Measurements from ENCODE around the gene TBC1D5.
"Not testable (repeated sequence)": the region's sequence is repeated elsewhere in the genome, so short reads cannot be mapped to it uniquely, and the experiment has no call there.

TBC1D5 gene

DNA sequence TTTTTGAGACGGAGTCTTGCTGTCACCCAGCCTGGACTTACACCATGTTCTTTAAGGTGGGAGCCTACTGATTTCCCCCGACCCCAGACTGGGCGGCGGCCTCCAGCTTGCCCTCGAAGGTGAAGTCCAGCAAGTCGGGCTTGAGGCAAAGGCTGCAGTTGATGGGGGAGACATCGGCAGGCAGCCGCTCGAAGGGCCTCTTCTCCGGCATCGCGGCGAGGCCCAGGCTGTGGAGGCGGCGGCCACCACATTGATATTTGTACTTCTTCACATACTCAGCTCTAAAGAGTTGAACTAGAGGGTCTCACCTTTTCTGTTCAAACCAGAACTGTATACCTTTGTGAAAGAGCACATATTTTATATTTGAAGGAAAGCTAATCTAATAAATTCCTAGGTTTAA lies 36.4 kb downstream of the TBC1D5 start:
- not testable (repeated sequence) for DNase-seq

DNA sequence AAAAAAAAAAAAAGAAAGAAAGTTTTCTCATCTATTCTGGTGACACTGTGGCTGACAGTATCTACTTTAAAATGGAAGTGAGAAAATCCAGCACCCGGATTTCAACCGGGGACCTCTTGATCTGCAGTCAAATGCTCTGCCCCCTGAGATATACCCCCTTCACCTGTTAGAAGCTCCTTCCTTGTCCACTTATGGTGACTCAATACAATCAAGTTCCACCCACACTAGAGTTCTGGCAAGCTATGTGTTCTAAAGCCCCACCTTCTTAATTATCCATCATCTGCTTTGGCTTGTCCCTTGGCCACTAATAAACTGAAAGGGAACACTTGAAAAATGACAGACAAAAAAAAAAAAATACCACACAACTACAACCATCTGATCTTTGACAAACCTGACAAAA lies 42.6 kb downstream of the TBC1D5 start:
- DNase-seq = not testable (repeated sequence)

DNA sequence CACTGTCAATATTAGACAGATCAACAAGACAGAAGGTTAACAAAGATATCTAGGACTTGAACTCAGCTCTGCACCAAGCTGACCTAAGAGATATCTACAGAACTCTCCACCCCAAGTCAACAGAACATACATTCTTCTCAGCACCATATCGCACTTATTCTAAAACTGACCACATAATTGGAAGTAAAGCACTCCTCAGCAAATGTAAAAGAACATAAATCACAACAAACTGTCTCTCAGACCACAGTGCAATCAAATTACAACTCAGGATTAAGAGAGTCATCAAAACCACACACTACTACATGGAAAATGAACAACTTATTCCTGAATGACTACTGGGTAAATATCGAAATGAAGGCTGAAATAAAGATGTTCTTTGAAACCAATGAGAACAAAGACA lies 46.8 kb downstream of the TBC1D5 start:
- not testable (repeated sequence) for DNase-seq

DNA sequence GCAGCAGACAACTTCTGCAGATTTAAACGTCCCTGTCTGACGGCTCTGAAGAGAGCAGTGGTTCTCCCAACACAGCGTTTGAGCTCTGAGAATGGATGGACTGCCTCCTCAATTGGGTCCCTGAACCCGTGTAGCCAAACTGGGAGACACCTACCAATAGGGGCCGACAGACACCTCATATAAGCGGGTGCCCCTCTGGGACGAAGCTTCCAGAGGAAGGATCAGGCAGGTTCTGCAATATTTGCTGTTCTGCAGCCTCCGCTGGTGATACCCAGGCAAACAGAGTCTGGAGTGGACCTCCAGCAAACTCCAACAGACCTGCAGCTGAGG lies 48.8 kb downstream of the TBC1D5 start:
- not testable (repeated sequence) for DNase-seq

DNA sequence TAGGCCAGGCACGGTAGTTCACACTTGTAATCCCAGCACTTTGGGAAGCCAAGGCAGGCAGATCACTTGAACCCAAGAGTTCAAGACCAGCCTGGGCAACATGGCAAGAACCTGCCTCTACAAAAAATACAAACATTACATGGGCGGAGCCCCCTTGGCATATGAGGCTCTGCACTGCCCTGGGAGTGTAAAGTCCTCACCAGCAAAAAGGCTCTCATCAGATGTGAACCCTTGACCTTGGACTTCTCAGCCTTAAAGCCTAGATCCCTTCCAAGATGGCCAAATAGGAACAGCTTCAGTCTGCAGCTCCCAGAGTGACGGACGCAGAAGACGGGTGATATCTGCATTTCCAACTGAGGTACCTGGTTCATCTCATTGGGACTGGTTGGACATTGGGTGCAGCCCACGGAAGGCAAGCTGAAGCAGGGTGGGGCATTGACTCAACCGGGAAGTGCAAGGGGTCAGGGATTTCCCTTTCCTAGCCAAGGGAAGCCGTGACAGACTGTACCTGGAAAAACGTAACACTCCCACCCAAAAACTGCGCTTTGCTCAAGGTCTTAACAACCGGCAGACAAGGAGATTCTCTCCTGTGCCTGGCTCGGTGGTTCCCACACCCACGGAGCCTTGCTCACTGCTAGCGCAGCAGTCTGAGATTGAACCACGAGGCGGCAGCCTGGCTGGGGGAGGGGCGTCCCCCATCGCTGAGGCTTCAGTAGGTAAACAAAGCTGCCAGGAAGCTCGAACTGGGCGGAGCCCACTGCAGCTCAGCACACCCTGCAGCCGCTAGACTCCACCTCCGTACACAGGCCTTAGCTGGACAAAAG lies 49.4 kb downstream of the TBC1D5 start:
- DNase-seq = not testable (repeated sequence)

DNA sequence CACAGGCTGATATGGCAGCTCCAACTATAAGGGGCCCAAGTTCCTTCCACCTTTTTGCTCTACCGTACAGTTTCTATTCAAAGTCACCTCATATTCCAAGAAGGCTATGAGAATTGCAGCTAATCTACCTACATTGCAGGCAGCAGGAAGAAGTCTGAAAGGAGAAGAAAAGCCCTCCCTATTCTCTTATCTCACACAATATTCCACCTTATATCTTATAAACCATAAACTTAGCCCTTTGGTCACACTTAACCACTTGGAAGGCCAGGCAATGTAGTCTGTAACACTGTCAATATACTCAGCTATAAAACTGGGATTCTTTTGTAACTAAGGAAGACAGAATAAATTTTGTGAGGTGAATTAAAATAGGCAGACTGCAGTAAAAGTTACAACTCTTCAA lies 54.9 kb downstream of the TBC1D5 start:
- DNase-seq = no peak

DNA sequence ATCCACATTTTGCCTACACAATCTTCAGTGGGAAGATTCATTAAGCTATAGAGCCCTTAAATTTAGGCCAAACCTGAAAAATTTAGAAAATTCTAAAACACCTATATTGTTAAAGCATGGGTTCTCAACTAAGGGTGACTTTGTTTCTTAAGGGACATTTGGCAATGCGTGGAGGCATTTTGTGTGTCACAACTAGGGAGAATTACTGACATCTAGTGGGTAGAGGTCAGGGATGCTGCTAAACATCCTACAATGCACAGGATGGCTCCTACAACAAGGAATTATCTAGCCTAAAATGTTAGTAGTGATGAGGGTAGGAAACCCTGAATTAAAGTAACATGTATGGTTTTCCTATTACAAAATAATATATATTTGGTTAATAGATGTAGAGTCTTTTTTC lies 55.8 kb downstream of the TBC1D5 start:
- no peak for DNase-seq

DNA sequence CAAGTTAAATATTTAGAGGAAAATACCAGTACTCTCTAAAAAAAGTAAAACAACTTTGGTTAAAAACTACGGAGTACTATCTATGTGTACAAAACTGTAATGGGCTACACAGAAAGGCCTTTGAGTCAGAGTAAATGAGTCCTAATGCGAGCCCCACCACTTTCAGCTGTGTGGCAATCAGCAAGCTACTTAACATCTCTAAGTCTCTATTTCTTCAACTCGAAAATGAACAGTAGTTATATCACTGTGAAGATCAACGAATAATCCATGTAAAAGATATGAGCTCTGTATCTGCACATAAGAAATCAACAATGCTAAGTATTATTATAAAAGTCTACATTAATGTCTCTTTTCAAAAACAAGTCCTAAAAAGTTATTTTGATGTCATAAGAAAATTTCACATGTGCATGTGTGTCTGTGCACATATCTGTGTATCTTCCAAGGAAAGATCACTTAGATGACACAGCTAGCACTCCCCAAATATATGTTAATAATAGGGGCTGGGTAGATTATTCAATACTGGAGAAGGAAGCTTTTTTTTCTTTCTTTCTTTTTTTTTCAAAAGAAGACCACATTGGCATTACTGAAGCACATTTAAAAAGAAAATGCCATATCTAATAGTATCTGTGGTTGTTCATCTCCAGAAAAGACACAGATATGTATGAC lies 58.8 kb downstream of the TBC1D5 start:
- no peak for DNase-seq

DNA sequence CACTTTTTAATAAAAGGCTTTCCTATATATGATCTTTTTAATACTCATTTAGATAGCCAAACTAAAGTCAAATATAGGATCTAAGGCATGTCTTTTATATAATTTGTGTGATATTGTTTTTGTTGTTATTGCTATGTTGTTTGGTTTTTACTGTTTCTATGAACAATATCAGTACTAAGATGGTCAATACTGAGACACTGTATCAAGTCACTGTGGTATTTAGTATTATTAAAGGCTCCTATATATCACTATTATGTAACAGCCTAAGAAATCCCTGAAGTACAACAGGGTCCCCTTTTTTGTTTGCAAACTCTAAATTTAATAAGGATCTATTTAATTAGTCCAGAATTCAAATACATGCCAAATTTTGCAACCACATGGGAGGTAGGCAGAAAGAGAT lies 61.9 kb downstream of the TBC1D5 start:
- DNase-seq = no peak

DNA sequence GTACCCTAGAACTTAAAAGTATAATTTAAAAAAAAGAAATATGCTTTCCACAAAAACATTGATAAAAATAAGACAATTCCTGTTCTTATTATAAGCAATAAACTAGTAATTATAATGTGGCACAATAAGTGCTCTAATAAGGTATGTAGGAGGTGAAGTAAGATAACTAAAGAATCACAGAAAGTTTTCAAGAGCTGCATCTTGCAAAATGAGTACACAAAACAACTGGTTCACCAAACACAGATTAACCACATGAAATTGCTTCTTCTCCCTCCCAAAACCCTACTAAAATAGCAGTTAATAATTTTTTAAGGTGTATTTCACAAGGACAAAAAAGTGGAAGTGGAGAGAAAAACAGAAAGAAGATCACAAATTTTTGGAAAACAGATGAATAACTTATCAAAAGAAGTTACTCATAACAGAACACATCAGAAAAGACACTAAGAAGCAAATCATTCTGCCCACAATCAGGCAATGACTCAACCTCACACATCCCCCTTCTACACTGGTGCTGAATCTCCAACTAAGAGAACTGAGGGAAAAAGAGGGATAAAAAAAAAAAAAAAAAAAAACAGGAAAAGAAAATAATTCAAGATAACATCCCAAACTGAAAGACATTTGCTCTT lies 64.2 kb downstream of the TBC1D5 start:
- DNase-seq = no peak

DNA sequence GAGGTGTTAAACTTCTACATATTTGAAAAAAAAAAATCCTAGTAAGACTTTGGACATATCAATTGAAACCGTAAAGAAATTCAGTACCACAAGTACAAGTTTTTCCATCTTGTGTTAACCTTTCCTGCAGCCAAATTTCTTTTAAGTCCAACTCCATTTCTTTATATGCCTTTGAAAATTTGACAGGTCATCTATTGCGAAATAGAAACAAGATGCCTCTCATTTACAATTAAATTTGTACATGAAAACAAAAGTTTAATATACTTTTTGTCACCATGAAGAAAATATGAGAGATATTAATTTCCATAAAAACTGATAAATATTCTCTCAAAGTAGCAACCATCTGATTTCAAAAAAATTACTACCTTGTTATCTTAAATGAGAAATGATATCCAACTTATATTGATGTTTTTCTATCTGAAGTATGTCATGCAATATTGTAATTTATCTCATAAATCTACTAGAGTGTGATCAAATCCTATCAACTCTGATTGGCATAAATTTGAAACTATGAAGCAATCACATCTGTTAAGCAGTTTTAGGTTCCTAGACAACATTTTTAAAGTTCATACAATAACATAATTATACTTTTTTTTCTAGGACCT lies 68.2 kb downstream of the TBC1D5 start:
- DNase-seq = no peak

DNA sequence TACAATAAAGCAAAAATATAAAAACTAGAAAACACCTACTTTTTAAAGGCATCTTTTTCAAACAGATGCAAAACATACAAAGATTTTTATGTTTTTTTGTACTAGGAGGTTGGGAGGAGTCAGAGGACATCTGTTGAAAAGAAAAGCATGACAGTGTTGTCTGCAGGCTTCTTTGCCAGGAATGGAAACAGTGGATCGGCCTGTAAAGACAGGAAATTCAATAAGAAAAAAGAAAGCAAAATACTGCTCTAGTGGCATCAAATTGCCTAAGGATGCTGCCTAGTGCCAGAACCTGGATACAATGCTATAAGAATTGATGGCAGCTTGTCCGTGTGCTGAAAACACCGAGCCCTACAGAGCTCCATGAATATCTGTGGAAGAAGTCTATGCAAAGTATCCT lies 69.9 kb downstream of the TBC1D5 start:
- DNase-seq = no peak

DNA sequence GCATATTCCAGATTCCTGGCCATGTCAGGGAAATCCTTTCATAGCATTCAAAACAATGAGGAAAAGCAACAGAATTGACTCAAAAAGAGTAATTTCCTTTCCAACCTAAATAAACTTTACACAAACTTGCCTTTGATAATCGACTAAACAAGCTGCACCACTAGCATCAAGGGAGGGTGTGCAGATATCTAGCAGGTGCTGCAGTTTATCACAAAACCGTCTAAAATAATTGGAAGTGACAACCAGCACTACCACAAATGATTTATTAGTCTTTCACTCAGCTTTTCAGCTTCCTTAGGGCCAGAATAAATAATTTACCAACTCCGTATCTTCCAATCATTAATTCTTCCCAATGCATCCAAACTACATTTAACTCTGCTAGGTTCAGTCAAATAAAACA lies 71.7 kb downstream of the TBC1D5 start:
- no peak for DNase-seq

DNA sequence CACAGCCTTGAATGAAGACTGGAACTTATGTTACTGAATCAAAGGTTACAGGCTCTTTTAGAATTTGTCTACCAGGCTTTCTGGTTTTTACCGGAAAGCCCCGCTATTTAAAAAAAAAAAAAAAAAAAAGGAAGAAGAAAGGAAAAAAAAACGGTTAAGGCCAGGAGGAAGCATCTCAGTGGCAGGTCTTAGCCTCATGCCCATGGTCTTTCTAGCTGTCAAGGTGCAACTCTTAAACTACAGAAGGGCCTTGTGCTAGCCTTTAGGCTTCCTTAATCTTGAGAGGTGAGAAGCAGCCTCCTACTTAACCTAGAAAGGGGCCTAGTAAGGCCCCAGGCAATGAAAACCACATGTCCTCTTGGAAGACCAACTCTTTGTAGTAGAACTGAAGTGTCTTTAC lies 77.5 kb downstream of the TBC1D5 start:
- DNase-seq = no peak

DNA sequence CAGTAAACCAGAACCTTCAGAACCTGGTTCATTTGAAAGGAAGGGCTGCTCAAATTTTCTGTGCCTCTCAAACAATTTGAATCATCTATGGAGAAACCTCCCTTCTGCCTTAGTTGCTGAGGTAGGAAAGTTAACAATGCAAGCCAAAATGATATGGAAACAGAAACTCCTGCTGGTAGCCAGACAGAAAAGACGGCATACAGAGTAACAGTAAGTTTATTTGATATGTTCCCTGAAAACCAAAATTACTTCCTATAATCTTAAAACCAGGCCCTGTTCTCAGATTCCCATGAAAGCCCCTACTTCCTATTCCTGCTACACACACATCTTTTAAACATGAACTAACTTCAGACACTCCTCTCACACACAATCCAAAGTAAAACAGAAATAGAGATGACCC lies 86.2 kb downstream of the TBC1D5 start:
- no peak for DNase-seq

DNA sequence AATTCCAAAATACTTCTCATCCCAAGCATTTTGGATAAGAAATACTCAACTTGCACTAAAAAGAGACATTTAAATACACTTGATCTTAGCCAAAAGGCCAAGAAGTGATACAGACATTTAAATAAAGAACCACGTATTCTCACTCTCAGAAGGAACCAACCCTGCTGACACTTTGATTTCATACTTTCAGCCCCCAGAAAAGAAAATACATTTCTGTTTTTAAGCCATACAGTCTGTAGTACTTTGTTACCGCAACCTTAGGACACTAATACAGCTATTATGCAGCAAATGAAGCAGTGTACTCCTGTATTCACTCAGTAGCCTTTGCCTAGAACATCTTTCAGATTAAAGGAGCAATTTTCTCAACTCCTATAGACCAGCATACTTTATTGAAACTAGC lies 86.7 kb downstream of the TBC1D5 start:
- no peak for DNase-seq

DNA sequence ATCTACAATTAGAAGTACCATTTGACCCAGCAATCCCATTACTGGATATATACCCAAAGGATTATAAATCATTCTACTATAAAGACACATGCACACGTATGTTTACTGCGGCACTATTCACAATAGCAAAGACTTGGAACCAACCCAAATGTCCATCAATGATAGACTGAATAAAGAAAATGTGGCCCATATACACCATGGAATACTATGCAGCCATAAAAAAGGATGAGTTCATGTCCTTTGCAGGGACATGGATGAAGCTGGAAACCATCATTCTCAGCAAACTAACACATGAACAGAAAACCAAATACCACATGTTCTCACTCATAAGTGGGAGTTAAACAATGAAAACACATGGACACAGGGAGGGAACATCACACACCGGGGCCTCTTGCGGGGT lies 92.7 kb downstream of the TBC1D5 start:
- not testable (repeated sequence) for DNase-seq

DNA sequence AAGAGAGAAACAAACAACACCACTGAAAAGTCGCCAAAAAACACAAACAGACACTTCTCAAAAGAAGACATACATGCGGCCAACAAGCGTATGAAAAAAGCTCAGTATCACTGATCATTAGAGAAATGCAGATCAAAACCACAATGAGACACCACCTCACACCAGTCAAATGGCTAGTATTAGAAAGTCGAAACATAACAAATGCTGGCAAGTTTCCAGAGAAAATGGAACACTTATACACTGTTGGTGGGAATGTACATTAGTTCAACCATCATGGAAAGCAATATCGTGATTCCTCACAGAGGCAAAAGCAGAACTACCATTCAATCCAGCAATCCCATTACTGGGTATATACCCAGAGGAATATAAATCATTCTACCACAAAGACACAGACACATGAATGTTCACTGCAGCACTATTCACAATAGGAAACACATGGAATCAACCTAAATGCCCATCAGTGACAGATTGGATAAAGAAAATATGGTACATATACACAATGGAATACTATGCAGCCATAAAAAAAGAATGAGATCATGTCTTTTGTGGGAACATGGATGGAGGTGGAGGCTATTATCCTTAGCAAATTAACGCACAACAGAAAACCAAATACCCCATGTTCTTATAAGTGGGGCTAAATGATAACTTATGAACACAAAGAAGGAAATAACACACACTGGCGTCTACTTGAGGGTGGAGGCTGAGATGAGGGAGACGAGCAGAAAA lies 93.6 kb downstream of the TBC1D5 start:
- DNase-seq = not testable (repeated sequence)

DNA sequence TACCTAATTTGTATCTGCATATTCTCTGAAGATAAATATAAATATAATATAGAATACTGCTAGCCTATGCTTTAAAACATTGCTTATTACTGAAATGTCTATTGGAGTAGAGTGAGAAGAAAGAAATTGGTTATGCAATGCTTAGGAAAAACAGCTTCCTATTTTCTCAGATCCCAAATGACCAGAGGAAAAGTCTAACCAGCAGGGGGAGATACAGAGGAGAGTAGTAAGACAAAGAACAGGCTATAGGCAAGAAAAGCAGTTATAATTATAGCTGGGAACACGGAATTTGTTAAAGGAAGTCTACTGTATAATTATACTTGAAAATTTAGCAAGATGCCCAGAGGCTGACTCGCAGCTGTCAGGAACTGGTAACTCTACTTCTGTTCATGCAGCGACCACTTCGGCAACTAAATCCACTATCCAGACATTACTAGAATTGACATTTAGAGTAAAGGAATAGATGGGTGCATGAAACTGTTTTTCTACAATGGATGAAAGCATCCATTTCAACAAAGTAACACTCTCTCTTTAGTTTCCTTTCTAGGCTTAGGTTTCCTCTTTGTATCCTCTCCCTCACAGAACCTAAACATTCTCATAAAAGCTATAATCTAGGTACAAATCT lies 97.2 kb downstream of the TBC1D5 start:
- no peak for DNase-seq

DNA sequence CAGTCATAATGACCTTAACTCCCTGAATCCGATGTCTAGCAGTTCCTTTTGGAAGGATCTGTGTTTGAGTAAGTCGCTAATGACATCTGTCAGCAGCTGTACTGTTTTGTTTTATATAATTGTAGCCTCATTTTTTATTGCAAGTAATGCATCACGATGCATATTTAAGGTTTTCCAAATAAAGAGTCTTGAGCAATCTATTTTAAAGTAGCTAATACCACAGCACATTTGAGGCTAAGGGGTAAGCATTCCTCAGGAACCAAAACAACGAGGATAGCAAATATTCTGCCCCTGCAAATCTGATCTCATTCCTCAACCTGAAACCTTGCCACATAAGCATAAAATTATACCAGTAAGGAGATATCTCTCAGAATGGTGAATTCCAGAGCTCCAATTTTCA lies 98.7 kb downstream of the TBC1D5 start:
- no peak for DNase-seq

DNA sequence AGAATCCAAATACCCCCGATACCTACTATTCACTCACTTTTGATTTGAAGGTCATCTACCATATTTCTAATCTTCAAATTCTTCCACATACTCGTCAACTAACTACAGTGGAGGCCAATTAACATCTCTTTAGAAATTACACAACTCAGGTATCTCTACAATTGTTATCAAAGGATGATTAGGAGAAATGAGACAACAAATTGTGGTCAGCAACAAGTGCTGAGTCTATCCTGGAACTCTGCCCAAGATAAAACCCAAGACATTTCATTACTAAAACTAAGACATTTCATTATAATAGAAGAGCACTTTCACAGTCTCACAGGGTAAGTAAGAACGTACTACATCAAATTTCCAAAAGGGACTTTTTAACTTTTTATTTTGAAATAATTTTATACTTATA lies 100.0 kb downstream of the TBC1D5 start:
- DNase-seq = no peak

DNA sequence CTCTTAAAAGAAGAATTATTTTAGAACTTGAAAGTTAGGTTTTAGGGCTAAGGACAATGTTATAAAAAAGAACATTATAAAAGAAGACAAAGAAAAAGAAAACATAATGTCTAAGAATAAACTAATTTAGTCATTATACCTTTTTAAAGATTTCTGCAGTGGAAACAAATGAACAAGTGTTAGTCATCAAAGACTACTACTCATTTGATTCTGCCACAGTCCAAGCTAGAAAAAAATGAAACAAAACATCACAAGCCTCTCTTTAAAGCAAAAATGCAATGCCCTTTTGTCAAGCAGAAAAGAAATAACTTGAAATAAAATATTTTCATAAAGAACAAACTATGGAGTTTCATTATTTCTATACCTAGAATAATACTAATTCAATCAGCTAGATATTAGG lies 102.0 kb downstream of the TBC1D5 start:
- no peak for DNase-seq

DNA sequence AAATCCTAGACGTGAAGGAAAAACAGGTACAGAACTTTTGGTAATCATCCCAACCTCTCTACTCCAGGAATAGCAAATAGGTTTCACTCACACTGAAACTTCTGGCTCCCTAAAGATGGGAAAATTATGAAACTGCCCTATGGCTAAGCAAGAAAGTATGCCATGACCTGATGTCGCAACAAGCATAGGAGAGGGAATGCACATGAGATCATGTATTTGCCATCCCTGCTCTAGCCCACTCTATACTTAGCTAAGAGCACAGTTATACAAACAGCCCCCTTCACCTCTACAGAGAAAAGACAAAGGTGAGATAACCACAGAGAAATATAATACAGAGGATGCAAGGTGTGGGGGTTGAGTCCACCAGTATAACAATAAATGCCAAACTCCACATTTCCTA lies 102.7 kb downstream of the TBC1D5 start:
- DNase-seq = no peak
